Mesenchymal stem cell (in vitro differentiated cells and primary cell): ENCODE data around the gene SEMA4D.

ENCODE experiments used
- DNase-seq: peaks from one replicate; pipeline ENCODE4 v3.0.0-alpha.2; 2013
- H2AFZ ChIP-seq: one replicate; pipeline ENCODE4 v1.6.1; 2013; ENCODE audit warnings: low read depth, mild to moderate bottlenecking, control low read depth, inconsistent platforms, low read length, moderate library complexity
- H2AK5ac ChIP-seq: 2 replicates; pipeline ENCODE4 v1.6.1; 2013; ENCODE audit warnings: low read length, moderate library complexity, mild to moderate bottlenecking, inconsistent platforms; ENCODE audit not compliant: severe bottlenecking
- H2BK120ac ChIP-seq: one replicate; pipeline ENCODE4 v1.6.1; 2013; ENCODE audit warnings: low read depth, mild to moderate bottlenecking, inconsistent platforms, low read length, moderate library complexity
- H2BK12ac ChIP-seq, 2 experiments: one replicate each; pipeline ENCODE4 v1.6.1; 2013; ENCODE audit warnings: inconsistent platforms in 2 of 2, low read length in 2 of 2, mild to moderate bottlenecking in 2 of 2, moderate library complexity in 2 of 2, control low read depth in 1 of 2
- H2BK15ac ChIP-seq: one replicate; pipeline ENCODE4 v1.6.1; 2013; ENCODE audit warnings: mild to moderate bottlenecking, low read depth, inconsistent platforms; ENCODE audit not compliant: poor library complexity, severe bottlenecking
- H2BK5ac ChIP-seq: 2 replicates; pipeline ENCODE4 v1.6.1; 2013; ENCODE audit warnings: low read depth, mild to moderate bottlenecking, low read length, control low read depth, inconsistent platforms; ENCODE audit not compliant: poor library complexity, severe bottlenecking
- H3K14ac ChIP-seq, 2 experiments: one replicate each; pipeline ENCODE4 v1.6.1; 2013; ENCODE audit warnings: inconsistent platforms in 2 of 2, low read length in 2 of 2, control low read depth in 1 of 2, mild to moderate bottlenecking in 1 of 2, moderate library complexity in 1 of 2
- H3K18ac ChIP-seq, 2 experiments: one replicate each; pipeline ENCODE4 v1.6.1; 2013; ENCODE audit warnings: inconsistent platforms in 2 of 2, low read length in 2 of 2, control low read depth in 1 of 2, low read depth in 1 of 2, mild to moderate bottlenecking in 1 of 2
- H3K23ac ChIP-seq, 2 experiments: one replicate each; pipeline ENCODE4 v1.6.1; 2013; ENCODE audit warnings: inconsistent platforms in 2 of 2, low read length in 2 of 2, mild to moderate bottlenecking in 2 of 2, moderate library complexity in 2 of 2, control low read depth in 1 of 2
- H3K27ac ChIP-seq: 2 replicates; pipeline ENCODE4 v1.5.1; 2013; ENCODE audit warnings: mild to moderate bottlenecking, moderate library complexity, low read length, control low read depth, inconsistent platforms; ENCODE audit not compliant: poor library complexity, severe bottlenecking
- H3K27me3 ChIP-seq, 2 experiments: 2 replicates each; pipeline versions ENCODE4 v1.6.1 to v1.7.0; 2013; ENCODE audit warnings: low read length in 2 of 2, mild to moderate bottlenecking in 2 of 2, moderate library complexity in 2 of 2, control low read depth in 1 of 2, inconsistent platforms in 1 of 2; ENCODE audit not compliant: control insufficient read depth in 1 of 2, insufficient read depth in 1 of 2
- H3K36me3 ChIP-seq, 2 experiments: 2 replicates each; pipeline versions ENCODE4 v1.6.1 to v1.7.0; 2013; ENCODE audit warnings: low read length in 2 of 2, control low read depth in 1 of 2, inconsistent platforms in 1 of 2, low read depth in 1 of 2, mild to moderate bottlenecking in 1 of 2; ENCODE audit not compliant: insufficient read depth in 2 of 2, control insufficient read depth in 1 of 2
- H3K4ac ChIP-seq, 2 experiments: one replicate each; pipeline ENCODE4 v1.6.1; 2013; ENCODE audit warnings: inconsistent platforms in 2 of 2, low read length in 2 of 2, mild to moderate bottlenecking in 2 of 2, moderate library complexity in 2 of 2, control low read depth in 1 of 2, low read depth in 1 of 2
- H3K4me1 ChIP-seq: 2 replicates; pipeline ENCODE4 v1.6.1; 2013; ENCODE audit warnings: low read depth, low read length, control low read depth; ENCODE audit not compliant: control insufficient read depth, insufficient read depth
- H3K4me2 ChIP-seq: 2 replicates; pipeline ENCODE4 v1.6.1; 2013; ENCODE audit warnings: low read length, mild to moderate bottlenecking, inconsistent platforms; ENCODE audit not compliant: poor library complexity, severe bottlenecking
- H3K4me3 ChIP-seq, 2 experiments: 2 replicates each; pipeline versions ENCODE4 v1.5.1 to v1.7.0; 2013; ENCODE audit warnings: low read length in 2 of 2, mild to moderate bottlenecking in 2 of 2, control low read depth in 1 of 2, low read depth in 1 of 2; ENCODE audit not compliant: insufficient read depth in 1 of 2
- H3K79me1 ChIP-seq: replicated peaks from 2 replicates; pipeline ENCODE4 v1.6.1; 2013; ENCODE audit warnings: mild to moderate bottlenecking, control low read depth, low read length, inconsistent platforms; ENCODE audit not compliant: poor library complexity, severe bottlenecking
- H3K9ac ChIP-seq: 2 replicates; pipeline ENCODE4 v1.7.0; 2013; ENCODE audit warnings: mild to moderate bottlenecking, low read length, moderate library complexity
- H3K9me3 ChIP-seq: 2 replicates; pipeline ENCODE4 v1.7.0; 2013; ENCODE audit warnings: mild to moderate bottlenecking, low read length; ENCODE audit not compliant: control insufficient read depth
- H4K8ac ChIP-seq: one replicate; pipeline ENCODE4 v1.6.1; 2013; ENCODE audit warnings: inconsistent platforms, mild to moderate bottlenecking, low read length, moderate library complexity
- H4K91ac ChIP-seq: one replicate; pipeline ENCODE4 v1.6.1; 2013; ENCODE audit warnings: mild to moderate bottlenecking, low read length, inconsistent platforms
- WGBS: methylation state at CpG from one replicate; pipeline ENCODE4 v1.1.7; 2013; ENCODE audit warnings: mixed read lengths; 5-methylcytosine and 5-hydroxymethylcytosine counted together

The SEMA4D gene

DNA sequence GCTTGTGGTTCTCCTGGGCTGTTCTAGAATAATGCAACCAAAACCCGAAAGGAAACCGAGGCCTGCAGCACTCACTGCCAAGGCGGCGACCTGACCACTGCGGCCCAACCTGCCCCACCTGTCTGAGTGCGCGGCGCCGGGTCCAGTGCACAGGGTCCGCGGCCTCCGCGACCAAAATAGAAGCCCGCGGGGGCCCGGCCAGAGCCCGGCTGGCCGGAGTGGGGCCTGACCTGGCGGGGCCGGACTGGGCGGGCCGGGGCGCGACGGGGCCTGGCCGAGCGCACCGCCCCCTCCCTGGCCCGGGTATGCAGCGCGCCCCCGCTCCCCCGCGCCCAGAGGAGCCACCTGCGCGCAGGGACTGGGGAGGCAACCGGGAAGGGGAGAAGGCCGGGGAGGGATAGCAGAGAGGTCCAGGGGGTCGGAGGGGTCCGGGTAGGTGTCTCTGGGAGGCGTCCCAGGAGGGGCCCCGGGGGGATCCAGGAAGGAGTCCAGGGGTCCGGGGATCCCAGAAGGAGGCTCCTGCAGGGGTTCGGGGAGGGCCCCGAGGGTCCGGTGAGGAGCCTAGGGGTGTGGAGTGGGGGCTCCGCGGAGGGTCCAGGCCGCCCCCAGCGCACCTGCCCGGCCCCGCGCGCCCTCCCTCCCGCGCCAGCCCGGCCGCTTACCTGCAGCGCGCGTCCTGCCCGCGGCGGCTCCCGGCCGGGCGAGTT, 503 bp downstream of the SEMA4D start:
- H3K4ac ChIP-seq = no peak overlapping the region
- peak overlapping the region; percentile 85 for H3K4me2 ChIP-seq
- H3K4me3 ChIP-seq = peak overlapping the region; percentile 56 to 74
- peaks cover 26% of the 10 kb centered on the region for H3K79me1 ChIP-seq
- H2BK15ac ChIP-seq = no peak overlapping the region
- H3K36me3 ChIP-seq = peaks cover 0 to 5% of the 10 kb centered on the region in 2 experiments
- H2BK120ac ChIP-seq = peak overlapping the region; percentile 29
- no peak overlapping the region for H4K91ac ChIP-seq
- peaks cover 36% of the 10 kb centered on the region for H3K4me1 ChIP-seq
- DNase-seq = no peak
- no peaks in the 10 kb centered on the region for H3K9me3 ChIP-seq
- peaks cover 4 to 69% of the 10 kb centered on the region in 2 experiments for H3K27me3 ChIP-seq
- peak overlapping the region in 1 of 2 experiments; percentile 26 for H3K18ac ChIP-seq
- WGBS = 6% methylated on average over 32 of the region's 67 CpGs
- H2BK12ac ChIP-seq = no peak overlapping the region
- H4K8ac ChIP-seq = no peak overlapping the region
- H2AK5ac ChIP-seq = no peak overlapping the region
- H3K14ac ChIP-seq = no peak overlapping the region
- H3K27ac ChIP-seq = no peak overlapping the region
- no peak overlapping the region for H3K9ac ChIP-seq
- no peak overlapping the region for H2BK5ac ChIP-seq
- H3K23ac ChIP-seq = no peak overlapping the region
- H2AFZ ChIP-seq = no peak overlapping the region

DNA sequence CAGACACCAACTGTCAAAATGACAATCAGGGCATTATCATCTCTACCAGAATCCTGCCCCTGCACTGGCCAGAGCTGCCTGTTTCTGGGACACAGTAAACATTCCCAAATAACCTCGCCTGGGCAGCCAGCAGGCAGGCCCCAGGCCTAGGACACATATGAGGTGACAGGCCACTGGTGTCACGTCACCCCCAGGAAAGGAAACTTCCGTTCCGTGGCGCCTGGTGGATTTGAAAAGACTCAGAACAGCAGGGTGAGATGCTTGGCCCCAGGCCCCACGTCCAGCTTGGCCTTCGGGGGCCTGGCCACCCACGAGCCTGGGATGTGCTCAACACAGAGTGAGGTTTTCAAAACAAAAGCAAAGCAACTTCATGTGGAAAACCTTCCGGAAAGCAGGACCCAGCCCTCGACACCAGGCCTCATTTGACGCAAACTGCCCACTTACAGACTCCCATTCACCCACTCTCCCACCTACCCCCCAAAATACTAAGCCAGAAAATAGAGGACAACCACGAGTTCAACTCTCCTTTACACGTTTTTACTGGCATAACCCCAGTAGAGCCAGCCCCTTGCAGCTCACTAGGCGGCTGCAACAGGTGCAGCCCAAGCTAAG, 1.2 kb downstream of the SEMA4D start:
- Histone ChIP-seq H3K14ac (no peak overlapping the region), H3K4me1 (peaks cover 36% of the 10 kb centered on the region), H3K18ac (no peak overlapping the region), H3K27me3 (peaks cover 0 to 64% of the 10 kb centered on the region in 2 experiments), H3K79me1 (peaks cover 32% of the 10 kb centered on the region), H3K9ac (no peak overlapping the region), H3K4me2 (peak overlapping the region; percentile 85), H2BK15ac (no peak overlapping the region), H3K4me3 (peak overlapping the region in 1 of 2 experiments; percentile 74), H3K9me3 (no peaks in the 10 kb centered on the region), H2BK5ac (no peak overlapping the region), H3K36me3 (peaks cover 0 to 9% of the 10 kb centered on the region in 2 experiments), H4K8ac (no peak overlapping the region), H4K91ac (no peak overlapping the region), H2BK120ac (no peak overlapping the region), H3K23ac (no peak overlapping the region), H3K27ac (no peak overlapping the region), H2AK5ac (no peak overlapping the region), H2BK12ac (no peak overlapping the region), H3K4ac (no peak overlapping the region), H2AFZ (no peak overlapping the region)
- 68% methylated on average over 14 of the region's 14 CpGs for WGBS
- DNase-seq = no peak

DNA sequence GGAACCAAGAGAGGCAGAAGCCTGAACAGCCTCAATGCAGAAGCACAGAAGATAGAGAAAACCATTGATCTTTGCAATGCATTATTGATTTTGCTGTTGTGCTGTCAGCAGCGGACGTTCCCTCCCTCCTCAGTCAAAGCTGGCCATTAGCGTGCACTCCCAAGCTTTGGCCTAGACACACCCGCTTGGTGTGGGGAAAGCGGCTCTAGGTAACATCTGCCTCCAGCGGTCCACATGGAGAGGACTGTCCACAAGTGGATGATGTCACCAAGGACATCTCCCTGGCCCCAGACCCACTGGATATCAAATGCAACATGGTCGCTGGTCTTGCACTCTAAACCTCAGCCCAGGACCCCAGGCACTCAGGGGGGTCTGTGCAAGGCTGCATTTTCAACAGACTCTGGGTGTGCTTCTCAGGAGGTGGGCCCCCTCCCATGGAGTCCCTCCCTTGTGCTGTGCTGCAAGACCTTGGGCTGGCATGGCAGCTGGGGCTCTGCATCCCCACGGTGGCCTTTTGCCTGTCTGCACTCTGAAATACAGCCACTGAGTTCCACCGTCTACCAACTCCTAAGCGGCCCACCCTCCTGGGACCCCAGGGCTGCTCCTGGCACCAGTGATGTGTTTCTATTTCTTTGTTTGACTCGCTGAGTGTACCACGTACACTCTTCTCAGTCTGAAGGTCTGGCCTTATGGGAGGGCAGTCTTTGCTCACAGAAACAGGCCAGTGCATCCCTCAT, 1.9 kb downstream of the SEMA4D start:
- no peak overlapping the region for H2BK12ac ChIP-seq
- H3K14ac ChIP-seq = no peak overlapping the region
- no peak overlapping the region for H3K4ac ChIP-seq
- no peaks in the 10 kb centered on the region for H3K9me3 ChIP-seq
- 87% methylated on average over 12 of the region's 12 CpGs for WGBS
- no peak overlapping the region for H2AFZ ChIP-seq
- no peak for DNase-seq
- no peak overlapping the region for H2BK5ac ChIP-seq
- H2AK5ac ChIP-seq = no peak overlapping the region
- H3K9ac ChIP-seq = no peak overlapping the region
- peaks cover 0 to 12% of the 10 kb centered on the region in 2 experiments for H3K36me3 ChIP-seq
- H4K91ac ChIP-seq = no peak overlapping the region
- H3K4me1 ChIP-seq = peaks cover 36% of the 10 kb centered on the region
- H2BK15ac ChIP-seq = no peak overlapping the region
- H3K79me1 ChIP-seq = peaks cover 36% of the 10 kb centered on the region
- no peak overlapping the region for H3K18ac ChIP-seq
- H3K4me3 ChIP-seq = no peak overlapping the region
- peak overlapping the region; percentile 85 for H3K4me2 ChIP-seq
- H3K27ac ChIP-seq = no peak overlapping the region
- peaks cover 0 to 56% of the 10 kb centered on the region in 2 experiments for H3K27me3 ChIP-seq
- H2BK120ac ChIP-seq = no peak overlapping the region
- no peak overlapping the region for H4K8ac ChIP-seq
- no peak overlapping the region for H3K23ac ChIP-seq

DNA sequence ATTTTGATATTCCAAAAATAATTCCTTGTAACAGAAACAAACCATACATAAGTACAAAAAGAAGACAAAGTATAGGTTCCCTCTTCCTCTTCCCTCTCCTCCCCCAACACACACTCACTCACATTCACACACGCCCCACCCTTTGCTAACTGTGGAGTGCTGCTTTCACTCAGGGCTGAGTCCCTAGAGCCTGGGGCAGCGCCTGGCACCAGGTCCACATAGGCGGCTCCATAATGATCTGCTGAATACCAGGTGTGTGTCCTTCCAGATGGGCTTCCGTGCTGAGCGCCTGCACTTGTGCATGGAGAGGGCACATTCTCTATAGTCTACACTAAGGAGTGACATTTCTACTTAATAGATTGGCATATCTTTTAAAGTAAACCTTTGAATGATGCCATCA, 3.7 kb downstream of the SEMA4D start:
- no peak overlapping the region for H3K9ac ChIP-seq
- no peak overlapping the region for H2BK5ac ChIP-seq
- no peak overlapping the region for H2BK12ac ChIP-seq
- no peak overlapping the region for H3K4me3 ChIP-seq
- peaks cover 43% of the 10 kb centered on the region for H3K79me1 ChIP-seq
- no peak overlapping the region for H4K91ac ChIP-seq
- H2BK15ac ChIP-seq = no peak overlapping the region
- no peak overlapping the region for H2AK5ac ChIP-seq
- H3K23ac ChIP-seq = no peak overlapping the region
- WGBS = 77% methylated on average over 4 of the region's 5 CpGs
- peak overlapping the region in 1 of 2 experiments; percentile 53 for H3K14ac ChIP-seq
- peaks cover 0 to 12% of the 10 kb centered on the region in 2 experiments for H3K36me3 ChIP-seq
- H2AFZ ChIP-seq = no peak overlapping the region
- no peak overlapping the region for H3K4ac ChIP-seq
- H4K8ac ChIP-seq = no peak overlapping the region
- H2BK120ac ChIP-seq = no peak overlapping the region
- H3K18ac ChIP-seq = no peak overlapping the region
- H3K4me1 ChIP-seq = peaks cover 34% of the 10 kb centered on the region
- H3K9me3 ChIP-seq = no peaks in the 10 kb centered on the region
- H3K27ac ChIP-seq = no peak overlapping the region
- no peak overlapping the region for H3K4me2 ChIP-seq
- DNase-seq = no peak
- H3K27me3 ChIP-seq = peaks cover 0 to 42% of the 10 kb centered on the region in 2 experiments
